Fibroblast of lung (primary cell): ENCODE data around the gene ACACB. TPM values are rescaled to one million over a fixed set of nuclear protein-coding genes. Genes with fewer than 3 reads are reported as not detected.

Source experiments
- DNase-seq, 2 donors: peaks; one replicate each; pipeline versions ENCODE4 v3.0.0 to v3.0.0-alpha.2; 2010; ENCODE audit warnings: low read depth in 2 of 2
- H2AFZ ChIP-seq: 2 replicates; pipeline ENCODE4 v1.5.1; 2012; ENCODE audit warnings: low read length, control low read depth, inconsistent platforms
- H3K27ac ChIP-seq: 2 replicates; pipeline ENCODE4 v1.5.1; 2011; ENCODE audit warnings: low read length, control low read depth; ENCODE audit not compliant: insufficient read depth
- H3K27me3 ChIP-seq: 2 replicates; pipeline ENCODE4 v1.5.1; 2011; ENCODE audit warnings: mild to moderate bottlenecking, low read length; ENCODE audit not compliant: control insufficient read depth, insufficient read depth
- H3K36me3 ChIP-seq: 2 replicates; pipeline ENCODE4 v1.5.1; 2011; ENCODE audit warnings: low read length; ENCODE audit not compliant: control insufficient read depth, insufficient read depth
- H3K4me1 ChIP-seq: 2 replicates; pipeline ENCODE4 v1.5.1; 2011; ENCODE audit warnings: low read length; ENCODE audit not compliant: control insufficient read depth, insufficient read depth; ENCODE audit errors: extremely low read depth
- H3K4me2 ChIP-seq: 2 replicates; pipeline ENCODE4 v1.5.1; 2011; ENCODE audit warnings: low read length, control low read depth; ENCODE audit not compliant: insufficient read depth; ENCODE audit errors: extremely low read depth
- H3K4me3 ChIP-seq, 4 experiments: fragments of 200-600 bp in 1 of 4; sonication (generic) in 1 of 4; replicated peaks in 1 of 4; 2 replicates each; pipeline ENCODE4 v1.5.1; 2011 to 2016; ENCODE audit warnings: low read length in 4 of 4, low read depth in 3 of 4, mild to moderate bottlenecking in 3 of 4, control low read depth in 2 of 4, inconsistent platforms in 1 of 4, mixed read lengths in 1 of 4; ENCODE audit not compliant: insufficient read depth in 1 of 4; ENCODE audit errors: control extremely low read depth in 1 of 4
- H3K79me2 ChIP-seq: 2 replicates; pipeline ENCODE4 v1.5.1; 2012; ENCODE audit warnings: mild to moderate bottlenecking, low read length, inconsistent platforms; ENCODE audit not compliant: control insufficient read depth, insufficient read depth
- H3K9ac ChIP-seq: 2 replicates; pipeline ENCODE4 v1.5.1; 2011; ENCODE audit warnings: mild to moderate bottlenecking, low read length, control low read depth; ENCODE audit not compliant: insufficient read depth
- H3K9me3 ChIP-seq: 2 replicates; pipeline ENCODE4 v1.5.1; 2012; ENCODE audit warnings: low read depth, low read length; ENCODE audit not compliant: control insufficient read depth, insufficient read depth
- H4K20me1 ChIP-seq: 2 replicates; pipeline ENCODE4 v1.5.1; 2011; ENCODE audit warnings: low read length; ENCODE audit not compliant: control insufficient read depth, insufficient read depth; ENCODE audit errors: extremely low read depth
- CTCF ChIP-seq, 2 donors: IDR thresholded peaks in 1 of 2; conservative IDR thresholded peaks in 1 of 2; 1 replicate in 1 of 2; 2 replicates in 1 of 2; pipeline ENCODE4 v1.5.1; 2011 to 2012; ENCODE audit warnings: low read length in 2 of 2, control low read depth in 1 of 2, inconsistent platforms in 1 of 2, low read depth in 1 of 2, mild to moderate bottlenecking in 1 of 2
- EZH2 ChIP-seq: IDR thresholded peaks from 2 replicates; pipeline ENCODE4 v1.5.1; 2012; ENCODE audit warnings: low read length, control low read depth, mild to moderate bottlenecking; ENCODE audit errors: missing control alignments
- polyA plus RNA-seq, 2 donors: library from polyadenylated mRNA; depleted of rRNA in 1 of 2; stranded (reverse) in 1 of 2; unstranded in 1 of 2; fragments of >200 nt; gene quantifications; 2 replicates each; pipeline ENCODE4 v1.2.1, GENCODE V29; 2011 to 2012; ENCODE audit warnings: missing spikeins in 1 of 2
- total RNA-seq: library from RNA; depleted of rRNA; stranded (reverse); fragments of >200 nt; gene quantifications from 2 replicates; pipeline ENCODE4 v1.2.1, GENCODE V29; 2014

Gene ACACB
- total and polyA plus RNA-seq, 2 donors (not counting 1 experiment from before 2014, with no cell fraction given): 1.5 to 9.1 TPM

GRCh38 chr12:109115404-109115757 is 1.0 kb upstream of the ACACB start:
- TF ChIP-seq EZH2 (no peak), CTCF (conservative IDR thresholded peaks at IDR 0.05 in 1 of 2, IDR thresholded peaks at IDR 0.05 in 1 of 2; ENCODE audit: low read depth in 1 of 2, low read length in 2 of 2) (no peak)
- peaks cover 5% of the 10 kb centered on the region for H3K4me1 ChIP-seq
- no peak overlapping the region for H3K4me2 ChIP-seq
- H3K36me3 ChIP-seq: no peaks in the 10 kb centered on the region
- no peak for DNase-seq
- H2AFZ ChIP-seq: no peak overlapping the region
- H3K9me3 ChIP-seq: no peaks in the 10 kb centered on the region
- no peak overlapping the region for H3K4me3 ChIP-seq
- no peak overlapping the region for H3K27ac ChIP-seq
- H3K79me2 ChIP-seq: no peaks in the 10 kb centered on the region
- no peaks in the 10 kb centered on the region for H4K20me1 ChIP-seq
- no peaks in the 10 kb centered on the region for H3K27me3 ChIP-seq
- H3K9ac ChIP-seq: no peak overlapping the region

DNA sequence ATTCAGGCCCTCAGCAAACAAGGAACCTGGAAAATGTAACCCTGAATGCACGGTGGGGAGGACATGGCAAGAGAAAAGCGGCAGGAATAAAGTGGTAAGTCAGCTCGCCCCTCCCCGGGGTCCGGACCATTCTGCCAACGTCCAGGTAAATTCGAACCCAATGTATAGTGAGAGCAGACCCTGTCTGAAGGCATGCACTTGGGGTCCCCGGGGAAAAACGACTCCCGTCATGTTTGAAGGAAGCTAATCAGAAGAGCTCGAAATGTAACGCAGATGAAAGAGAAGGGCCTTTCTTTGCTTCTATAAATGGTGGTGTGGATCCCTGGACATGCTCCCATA is 193 bp downstream of the ACACB start:
- H3K36me3 ChIP-seq: no peaks in the 10 kb centered on the region
- H3K4me1 ChIP-seq: peaks cover 2% of the 10 kb centered on the region
- DNase-seq: no peak
- H3K27ac ChIP-seq: no peak overlapping the region
- no peak overlapping the region for H3K4me2 ChIP-seq
- H3K27me3 ChIP-seq: no peaks in the 10 kb centered on the region
- H3K9me3 ChIP-seq: no peaks in the 10 kb centered on the region
- H3K9ac ChIP-seq: no peak overlapping the region
- H3K4me3 ChIP-seq: no peak overlapping the region
- no peaks in the 10 kb centered on the region for H3K79me2 ChIP-seq
- TF ChIP-seq EZH2 (no peak), CTCF (conservative IDR thresholded peaks at IDR 0.05 in 1 of 2, IDR thresholded peaks at IDR 0.05 in 1 of 2; ENCODE audit: low read depth in 1 of 2, low read length in 2 of 2) (no peak)
- no peak overlapping the region for H2AFZ ChIP-seq
- H4K20me1 ChIP-seq: no peaks in the 10 kb centered on the region

GRCh38 chr12:109120095-109120494 is 3.7 kb downstream of the ACACB start:
- Histone ChIP-seq H3K27ac (no peak overlapping the region), H3K9me3 (no peaks in the 10 kb centered on the region), H3K4me2 (no peak overlapping the region), H3K9ac (no peak overlapping the region), H3K4me3 (no peak overlapping the region), H3K27me3 (no peaks in the 10 kb centered on the region), H3K36me3 (no peaks in the 10 kb centered on the region), H2AFZ (no peak overlapping the region), H3K4me1 (no peaks in the 10 kb centered on the region), H3K79me2 (no peaks in the 10 kb centered on the region), H4K20me1 (no peaks in the 10 kb centered on the region)
- TF ChIP-seq CTCF (conservative IDR thresholded peaks at IDR 0.05 in 1 of 2, IDR thresholded peaks at IDR 0.05 in 1 of 2; ENCODE audit: low read depth in 1 of 2, low read length in 2 of 2) (no peak), EZH2 (no peak)
- no peak for DNase-seq
